DMS114 treated with DMSO at 0.1 percent for 48 hours (cell line): ENCODE results near the gene MMAA.

Experiments
- DNase-seq: peaks from one replicate; lab custom pipeline; 2025; ENCODE audit not compliant: unreplicated experiment; lab: John Stamatoyannopoulos, UW

MMAA gene

DNA sequence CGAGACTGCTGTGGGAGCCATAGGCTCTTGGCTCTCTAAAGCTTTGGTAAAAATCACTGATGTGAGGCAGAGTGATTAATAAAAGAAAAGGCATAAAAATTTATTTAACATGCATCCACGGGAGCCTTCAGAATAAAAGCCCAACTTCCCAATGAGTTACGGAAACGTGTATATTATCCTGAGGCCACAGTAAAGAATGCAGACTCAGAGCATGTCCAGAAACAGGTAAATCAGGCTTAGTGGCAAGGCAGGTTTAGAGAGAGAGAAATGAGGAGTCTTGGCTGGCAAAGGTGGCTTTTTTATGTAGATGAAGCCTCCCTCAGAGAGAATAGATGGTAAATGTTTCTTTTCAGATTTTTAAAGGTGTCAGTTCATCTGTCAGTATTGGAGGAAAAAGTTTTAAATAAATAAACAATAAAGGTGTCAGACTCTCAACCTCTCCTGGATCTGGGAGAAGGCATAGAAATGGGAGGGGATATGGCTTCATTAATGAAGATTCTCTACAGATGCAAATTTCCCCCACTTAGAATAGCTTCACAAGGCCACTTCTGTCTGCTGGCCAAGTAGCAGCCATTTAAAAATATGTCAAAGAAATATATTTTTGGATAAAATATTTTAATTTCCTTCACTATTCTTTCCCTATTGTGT is 84.8 kb downstream of the MMAA start:
- DNase-seq = no peak

DNA sequence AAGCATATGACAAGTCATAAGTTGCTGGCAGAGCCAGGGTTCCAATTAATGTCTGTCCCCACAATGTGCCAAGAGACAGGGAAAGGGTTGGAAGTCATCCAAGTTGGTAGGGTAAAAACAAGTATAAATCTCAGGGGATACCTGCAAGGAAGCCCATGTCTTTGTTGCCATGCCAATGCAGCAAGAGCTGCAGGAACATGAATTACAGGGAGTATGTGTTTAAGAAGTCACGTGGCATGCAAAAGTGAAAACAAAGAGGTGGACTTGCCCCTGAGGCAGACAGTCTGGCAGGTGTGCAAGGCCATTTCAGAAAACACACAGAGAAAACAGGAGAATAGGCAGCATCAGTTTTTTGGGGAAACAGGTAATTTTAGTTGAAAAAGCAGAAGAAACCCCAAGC is 90.2 kb downstream of the MMAA start:
- DNase-seq = no peak
